PC-9 (cell line): ENCODE data around the gene MTERF2.

Experiments used
- EZH2 ChIP-seq: fragments of 200-600 bp; sonication (generic); IDR thresholded peaks from 2 replicates; pipeline ENCODE4 v1.8.0; 2017; ENCODE audit warnings: antibody characterized with exemption, low read depth
- TF ChIP-seq, protein P1 (sequence below): fragments of 200-600 bp; sonication (generic); conservative IDR thresholded peaks from 2 replicates; pipeline ENCODE4 v1.6.1; 2017; ENCODE audit warnings: mixed run types, antibody characterized with exemption, mild to moderate bottlenecking, moderate library complexity

DNA sequence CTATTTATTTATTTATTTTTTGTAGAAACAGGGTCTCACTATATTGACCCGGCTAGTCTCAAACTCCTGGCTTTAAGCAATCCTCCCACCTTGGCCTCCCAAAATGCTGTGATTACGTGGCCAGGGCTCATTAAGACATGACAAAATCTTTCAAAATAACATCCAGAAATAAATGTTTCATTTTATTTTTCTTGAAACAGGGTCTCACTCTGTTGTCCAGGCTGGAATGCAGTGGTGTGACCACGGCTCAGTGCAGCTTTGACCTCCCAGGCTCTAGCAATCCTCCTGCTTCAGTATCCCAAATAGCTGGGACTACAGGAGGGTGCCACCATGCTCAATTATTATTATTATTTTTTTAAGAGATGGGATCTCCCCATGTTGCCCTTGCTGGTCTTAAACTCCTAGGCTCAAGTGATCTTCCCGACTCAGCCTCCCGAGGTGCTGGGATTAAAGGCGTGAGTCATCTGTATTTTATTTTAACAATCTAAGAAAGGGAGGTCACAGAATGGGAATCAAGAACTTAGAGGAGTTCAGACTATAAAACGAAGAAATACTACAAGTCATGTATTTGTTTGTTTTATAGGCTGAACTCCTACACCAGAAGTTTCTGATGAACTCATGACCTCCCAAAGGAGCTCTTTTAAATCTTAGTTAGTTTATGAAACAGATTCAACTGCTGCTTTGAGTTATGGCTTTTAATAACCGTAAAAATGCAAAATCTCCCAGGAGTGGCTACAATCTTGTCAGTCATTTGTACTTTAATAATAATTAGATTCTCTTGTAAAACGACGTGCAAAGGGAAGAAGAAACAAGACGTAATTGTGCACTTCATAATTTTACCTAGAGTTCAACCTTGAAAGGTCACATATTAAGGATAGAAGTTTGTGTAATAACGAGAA, 33.3 kb downstream of the MTERF2 start:
- TF ChIP-seq, protein P1, sequence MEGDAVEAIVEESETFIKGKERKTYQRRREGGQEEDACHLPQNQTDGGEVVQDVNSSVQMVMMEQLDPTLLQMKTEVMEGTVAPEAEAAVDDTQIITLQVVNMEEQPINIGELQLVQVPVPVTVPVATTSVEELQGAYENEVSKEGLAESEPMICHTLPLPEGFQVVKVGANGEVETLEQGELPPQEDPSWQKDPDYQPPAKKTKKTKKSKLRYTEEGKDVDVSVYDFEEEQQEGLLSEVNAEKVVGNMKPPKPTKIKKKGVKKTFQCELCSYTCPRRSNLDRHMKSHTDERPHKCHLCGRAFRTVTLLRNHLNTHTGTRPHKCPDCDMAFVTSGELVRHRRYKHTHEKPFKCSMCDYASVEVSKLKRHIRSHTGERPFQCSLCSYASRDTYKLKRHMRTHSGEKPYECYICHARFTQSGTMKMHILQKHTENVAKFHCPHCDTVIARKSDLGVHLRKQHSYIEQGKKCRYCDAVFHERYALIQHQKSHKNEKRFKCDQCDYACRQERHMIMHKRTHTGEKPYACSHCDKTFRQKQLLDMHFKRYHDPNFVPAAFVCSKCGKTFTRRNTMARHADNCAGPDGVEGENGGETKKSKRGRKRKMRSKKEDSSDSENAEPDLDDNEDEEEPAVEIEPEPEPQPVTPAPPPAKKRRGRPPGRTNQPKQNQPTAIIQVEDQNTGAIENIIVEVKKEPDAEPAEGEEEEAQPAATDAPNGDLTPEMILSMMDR: no peak
- no peak for TF ChIP-seq EZH2
